Measurements from ENCODE around the gene MTMR12.

Gene MTMR12

GRCh38 chr5:32261198-32261597 is 51.5 kb downstream of the MTMR12 start:
- H3K36me3 ChIP-seq (replicated peaks in 1 of 2; ENCODE audit: control insufficient read depth in 2 of 2, insufficient read depth in 2 of 2, low read length in 2 of 2) = peaks cover 14 to 93% of the 10 kb centered on the region in 2 donors
- H2AFZ ChIP-seq (ENCODE audit: low read length) = no peak overlapping the region
- no peak overlapping the region for H2BK5ac ChIP-seq (ENCODE audit: low read length)
- H4K8ac ChIP-seq (ENCODE audit: low read depth, low read length) = no peak overlapping the region
- no peak overlapping the region for H3K4me3 ChIP-seq (ENCODE audit: low read length in 2 of 2)
- H3K18ac ChIP-seq (ENCODE audit: low read length) = no peak overlapping the region
- H3K4ac ChIP-seq (ENCODE audit: low read length) = no peak overlapping the region
- H2BK15ac ChIP-seq (ENCODE audit: low read length) = no peak overlapping the region
- H3K23ac ChIP-seq (ENCODE audit: low read depth, low read length, poor library complexity) = no peak overlapping the region
- no peak overlapping the region for H2AK5ac ChIP-seq (ENCODE audit: low read depth, low read length)
- DNase-seq (ENCODE audit: low spot score) = no peak
- H3K9me3 ChIP-seq (replicated peaks in 1 of 2; ENCODE audit: control insufficient read depth in 2 of 2, insufficient read depth in 1 of 2, low read depth in 1 of 2, low read length in 2 of 2) = peaks cover 0 to 5% of the 10 kb centered on the region in 2 donors
- no peaks in the 10 kb centered on the region for H3K27me3 ChIP-seq (ENCODE audit: control insufficient read depth in 3 of 3, insufficient read depth in 3 of 3, low read depth in 1 of 3, low read length in 3 of 3)
- H2BK12ac ChIP-seq (ENCODE audit: low read length) = no peak overlapping the region
- WGBS, 2 donors (ENCODE audit: extremely low coverage in 2 of 2, insufficient read length in 2 of 2, insufficient replicate concordance in 1 of 2) = no CpG with 5 or more reads among the region's 2 CpGs
- no peak overlapping the region for H3K14ac ChIP-seq (ENCODE audit: low read length)
- H3K27ac ChIP-seq (replicated peaks; ENCODE audit: low read length) = no peak overlapping the region
- no peak overlapping the region for H3K9ac ChIP-seq (ENCODE audit: low read depth, low read length, poor library complexity)
- no peak overlapping the region for H3K4me2 ChIP-seq (ENCODE audit: insufficient read depth, low read length, poor library complexity, severe bottlenecking)
- no peak overlapping the region for H4K91ac ChIP-seq (ENCODE audit: low read depth, low read length, poor library complexity)
- H3K79me1 ChIP-seq (ENCODE audit: low read depth, low read length) = no peaks in the 10 kb centered on the region
- no peak overlapping the region for H2BK120ac ChIP-seq (ENCODE audit: low read depth, low read length)
- H3K4me1 ChIP-seq (ENCODE audit: control insufficient read depth in 2 of 2, insufficient read depth in 1 of 2, low read depth in 1 of 2, low read length in 2 of 2) = peaks cover 0 to 7% of the 10 kb centered on the region in 2 donors

GRCh38 chr5:32259033-32259432 is 53.7 kb downstream of the MTMR12 start:
- peaks cover 0 to 6% of the 10 kb centered on the region in 2 donors for H3K9me3 ChIP-seq (replicated peaks in 1 of 2; ENCODE audit: control insufficient read depth in 2 of 2, insufficient read depth in 1 of 2, low read depth in 1 of 2, low read length in 2 of 2)
- H3K4ac ChIP-seq (ENCODE audit: low read length) = no peak overlapping the region
- no peak overlapping the region for H2BK120ac ChIP-seq (ENCODE audit: low read depth, low read length)
- no peak overlapping the region for H3K4me3 ChIP-seq (ENCODE audit: low read length in 2 of 2)
- no peak overlapping the region for H3K14ac ChIP-seq (ENCODE audit: low read length)
- H2BK12ac ChIP-seq (ENCODE audit: low read length) = no peak overlapping the region
- H3K9ac ChIP-seq (ENCODE audit: low read depth, low read length, poor library complexity) = no peak overlapping the region
- H4K8ac ChIP-seq (ENCODE audit: low read depth, low read length) = no peak overlapping the region
- WGBS, 2 donors (ENCODE audit: extremely low coverage in 2 of 2, insufficient read length in 2 of 2, insufficient replicate concordance in 1 of 2) = no CpG with 5 or more reads among the region's 1 CpG
- no peak overlapping the region for H4K91ac ChIP-seq (ENCODE audit: low read depth, low read length, poor library complexity)
- H3K23ac ChIP-seq (ENCODE audit: low read depth, low read length, poor library complexity) = no peak overlapping the region
- peaks cover 0 to 7% of the 10 kb centered on the region in 2 donors for H3K4me1 ChIP-seq (ENCODE audit: control insufficient read depth in 2 of 2, insufficient read depth in 1 of 2, low read depth in 1 of 2, low read length in 2 of 2)
- no peak overlapping the region for H2BK15ac ChIP-seq (ENCODE audit: low read length)
- H3K18ac ChIP-seq (ENCODE audit: low read length) = no peak overlapping the region
- H2AFZ ChIP-seq (ENCODE audit: low read length) = no peak overlapping the region
- H3K79me1 ChIP-seq (ENCODE audit: low read depth, low read length) = no peaks in the 10 kb centered on the region
- no peaks in the 10 kb centered on the region for H3K27me3 ChIP-seq (ENCODE audit: control insufficient read depth in 3 of 3, insufficient read depth in 3 of 3, low read depth in 1 of 3, low read length in 3 of 3)
- no peak overlapping the region for H2AK5ac ChIP-seq (ENCODE audit: low read depth, low read length)
- no peak for DNase-seq (ENCODE audit: low spot score)
- H3K36me3 ChIP-seq (replicated peaks in 1 of 2; ENCODE audit: control insufficient read depth in 2 of 2, insufficient read depth in 2 of 2, low read length in 2 of 2) = peaks cover 16 to 95% of the 10 kb centered on the region in 2 donors
- H3K27ac ChIP-seq (replicated peaks; ENCODE audit: low read length) = no peak overlapping the region
- H3K4me2 ChIP-seq (ENCODE audit: insufficient read depth, low read length, poor library complexity, severe bottlenecking) = no peak overlapping the region
- H2BK5ac ChIP-seq (ENCODE audit: low read length) = no peak overlapping the region

- Histone ChIP-seq H3K14ac (ENCODE audit: low read length) (no peak overlapping the region), H3K36me3 (replicated peaks in 1 of 2; ENCODE audit: control insufficient read depth in 2 of 2, insufficient read depth in 2 of 2, low read length in 2 of 2) (peaks cover 20 to 95% of the 10 kb centered on the region in 2 donors), H3K27me3 (ENCODE audit: control insufficient read depth in 3 of 3, insufficient read depth in 3 of 3, low read depth in 1 of 3, low read length in 3 of 3) (no peaks in the 10 kb centered on the region), H2BK5ac (ENCODE audit: low read length) (no peak overlapping the region), H3K18ac (ENCODE audit: low read length) (no peak overlapping the region), H3K23ac (ENCODE audit: low read depth, low read length, poor library complexity) (no peak overlapping the region), H2BK120ac (ENCODE audit: low read depth, low read length) (no peak overlapping the region), H3K4me3 (ENCODE audit: low read length in 2 of 2) (no peak overlapping the region), H3K4me2 (ENCODE audit: insufficient read depth, low read length, poor library complexity, severe bottlenecking) (no peak overlapping the region), H4K91ac (ENCODE audit: low read depth, low read length, poor library complexity) (no peak overlapping the region), H3K27ac (replicated peaks; ENCODE audit: low read length) (no peak overlapping the region), H2BK15ac (ENCODE audit: low read length) (no peak overlapping the region), H4K8ac (ENCODE audit: low read depth, low read length) (no peak overlapping the region), H3K9me3 (replicated peaks in 1 of 2; ENCODE audit: control insufficient read depth in 2 of 2, insufficient read depth in 1 of 2, low read depth in 1 of 2, low read length in 2 of 2) (peaks cover 0 to 12% of the 10 kb centered on the region in 2 donors), H3K79me1 (ENCODE audit: low read depth, low read length) (no peaks in the 10 kb centered on the region), H3K4ac (ENCODE audit: low read length) (no peak overlapping the region), H2BK12ac (ENCODE audit: low read length) (no peak overlapping the region), H3K4me1 (ENCODE audit: control insufficient read depth in 2 of 2, insufficient read depth in 1 of 2, low read depth in 1 of 2, low read length in 2 of 2) (peaks cover 0 to 7% of the 10 kb centered on the region in 2 donors), H2AK5ac (ENCODE audit: low read depth, low read length) (no peak overlapping the region), H2AFZ (ENCODE audit: low read length) (no peak overlapping the region), H3K9ac (ENCODE audit: low read depth, low read length, poor library complexity) (no peak overlapping the region)
- DNase-seq (ENCODE audit: low spot score) = no peak
- WGBS, 2 donors (ENCODE audit: extremely low coverage in 2 of 2, insufficient read length in 2 of 2, insufficient replicate concordance in 1 of 2) = no CpG with 5 or more reads among the region's 3 CpGs
Observed at GRCh38 chr5:32258424-32258823, 54.3 kb downstream of the MTMR12 start.

GRCh38 chr5:32255540-32255900 is 57.2 kb downstream of the MTMR12 start:
- Histone ChIP-seq H3K9ac (ENCODE audit: low read depth, low read length, poor library complexity) (no peak overlapping the region), H2AFZ (ENCODE audit: low read length) (no peak overlapping the region), H4K91ac (ENCODE audit: low read depth, low read length, poor library complexity) (no peak overlapping the region), H2BK120ac (ENCODE audit: low read depth, low read length) (no peak overlapping the region), H3K9me3 (replicated peaks in 1 of 2; ENCODE audit: control insufficient read depth in 2 of 2, insufficient read depth in 1 of 2, low read depth in 1 of 2, low read length in 2 of 2) (peaks cover 0 to 19% of the 10 kb centered on the region in 2 donors), H4K8ac (ENCODE audit: low read depth, low read length) (no peak overlapping the region), H3K4me3 (ENCODE audit: low read length in 2 of 2) (no peak overlapping the region), H3K4me1 (ENCODE audit: control insufficient read depth in 2 of 2, insufficient read depth in 1 of 2, low read depth in 1 of 2, low read length in 2 of 2) (peaks cover 3 to 11% of the 10 kb centered on the region in 2 donors), H2AK5ac (ENCODE audit: low read depth, low read length) (no peak overlapping the region), H3K27me3 (ENCODE audit: control insufficient read depth in 3 of 3, insufficient read depth in 3 of 3, low read depth in 1 of 3, low read length in 3 of 3) (no peaks in the 10 kb centered on the region), H2BK15ac (ENCODE audit: low read length) (no peak overlapping the region), H3K23ac (ENCODE audit: low read depth, low read length, poor library complexity) (no peak overlapping the region), H3K36me3 (replicated peaks in 1 of 2; ENCODE audit: control insufficient read depth in 2 of 2, insufficient read depth in 2 of 2, low read length in 2 of 2) (peaks cover 15 to 79% of the 10 kb centered on the region in 2 donors), H3K27ac (replicated peaks; ENCODE audit: low read length) (no peak overlapping the region), H3K4ac (ENCODE audit: low read length) (no peak overlapping the region), H3K14ac (ENCODE audit: low read length) (no peak overlapping the region), H3K18ac (ENCODE audit: low read length) (no peak overlapping the region), H2BK12ac (ENCODE audit: low read length) (no peak overlapping the region), H2BK5ac (ENCODE audit: low read length) (no peak overlapping the region), H3K79me1 (ENCODE audit: low read depth, low read length) (no peaks in the 10 kb centered on the region), H3K4me2 (ENCODE audit: insufficient read depth, low read length, poor library complexity, severe bottlenecking) (no peak overlapping the region)
- DNase-seq (ENCODE audit: low spot score) = no peak
- no CpG with 5 or more reads among the region's 2 CpGs for WGBS, 2 donors (ENCODE audit: extremely low coverage in 2 of 2, insufficient read length in 2 of 2, insufficient replicate concordance in 1 of 2)

All from neuronal stem cell (in vitro differentiated cells).